GM23338 (cell line): ENCODE results near the gene JAKMIP2. TPM values are rescaled to one million over a fixed set of nuclear protein-coding genes. Genes with fewer than 3 reads are reported as not detected.

Experiments used
- ATAC-seq: fragments of 200-7000 bp; cut with Tn5 transposase; 3 replicates; pipeline ENCODE4 v1.9.1; 2020
- DNase-seq: peaks from one replicate; pipeline ENCODE4 v3.0.0-alpha.2; 2015; ENCODE audit warnings: low spot score
- H2AFZ ChIP-seq: fragments of 200-600 bp; sonication (generic); 2 replicates; pipeline ENCODE4 v1.8.0; 2016; ENCODE audit warnings: antibody characterized with exemption, mild to moderate bottlenecking, moderate library complexity
- H3F3A ChIP-seq: fragments of 200-600 bp; sonication (generic); replicated peaks from 2 replicates; pipeline ENCODE4 v1.8.0; 2017; ENCODE audit warnings: antibody characterized with exemption, mixed run types, low read depth
- H3K27ac ChIP-seq: fragments of 200-600 bp; sonication (generic); 2 replicates; pipeline ENCODE4 v1.6.1; 2016; ENCODE audit warnings: low read depth
- H3K27me3 ChIP-seq: fragments of 200-600 bp; sonication (generic); 2 replicates; pipeline ENCODE4 v1.8.0; 2016; ENCODE audit warnings: mild to moderate bottlenecking, mixed run types, moderate library complexity; ENCODE audit not compliant: insufficient read depth
- H3K36me3 ChIP-seq: fragments of 200-600 bp; sonication (generic); 2 replicates; pipeline ENCODE4 v1.8.0; 2016; ENCODE audit warnings: mild to moderate bottlenecking; ENCODE audit not compliant: insufficient read depth
- H3K4me1 ChIP-seq: fragments of 200-600 bp; sonication (generic); 2 replicates; pipeline ENCODE4 v1.8.0; 2016; ENCODE audit warnings: mild to moderate bottlenecking, moderate library complexity; ENCODE audit not compliant: insufficient read depth
- H3K4me2 ChIP-seq: fragments of 200-600 bp; sonication (generic); 2 replicates; pipeline ENCODE4 v1.7.1; 2017; ENCODE audit warnings: mixed run types
- H3K4me3 ChIP-seq: fragments of 200-600 bp; sonication (generic); 2 replicates; pipeline ENCODE4 v1.6.1; 2016; ENCODE audit warnings: mixed run types
- H3K79me2 ChIP-seq: fragments of 200-600 bp; sonication (generic); replicated peaks from 2 replicates; pipeline ENCODE4 v1.8.0; 2017; ENCODE audit warnings: mild to moderate bottlenecking; ENCODE audit not compliant: insufficient read depth
- H3K9me2 ChIP-seq: fragments of 200-600 bp; sonication (generic); 2 replicates; pipeline ENCODE4 v1.8.0; 2017; ENCODE audit not compliant: insufficient read depth
- H4K20me1 ChIP-seq: fragments of 200-600 bp; sonication (generic); replicated peaks from 2 replicates; pipeline ENCODE4 v1.8.0; 2017; ENCODE audit warnings: mild to moderate bottlenecking; ENCODE audit not compliant: insufficient read depth
- H3K27ac Mint-ChIP-seq: 2 replicates; pipeline ENCODE4 v1.8.0; 2020; ENCODE audit warnings: inconsistent platforms, mild to moderate bottlenecking, moderate library complexity, mixed read lengths
- H3K27me3 Mint-ChIP-seq: 3 replicates; pipeline ENCODE4 v1.8.0; 2022; ENCODE audit warnings: low read depth, mild to moderate bottlenecking, moderate library complexity, mixed read lengths, inconsistent platforms; ENCODE audit not compliant: insufficient read depth, poor library complexity
- H3K36me3 Mint-ChIP-seq: 3 replicates; pipeline ENCODE4 v1.8.0; 2021; ENCODE audit warnings: low read depth, mild to moderate bottlenecking, inconsistent platforms, moderate library complexity, mixed read lengths
- H3K4me1 Mint-ChIP-seq: 3 replicates; pipeline ENCODE4 v1.8.0; 2020; ENCODE audit warnings: mild to moderate bottlenecking, inconsistent platforms, mixed read lengths
- H3K4me3 Mint-ChIP-seq: 3 replicates; pipeline ENCODE4 v1.8.0; 2021; ENCODE audit warnings: moderate library complexity, mild to moderate bottlenecking, inconsistent platforms, mixed read lengths
- H3K9me3 Mint-ChIP-seq: 3 replicates; pipeline ENCODE4 v1.8.0; 2020; ENCODE audit warnings: moderate library complexity, mild to moderate bottlenecking, inconsistent platforms, mixed read lengths
- CREB1 ChIP-seq: fragments of 250-450 bp; sonication (Bioruptor Pico); IDR thresholded peaks from 2 replicates; pipeline ENCODE4 v1.5.0; 2020; ENCODE audit warnings: low read depth, mild to moderate bottlenecking, moderate library complexity
- CTCF ChIP-seq, 2 experiments: fragments of 200-600 bp in 1 of 2; sonication (generic) in 1 of 2; conservative IDR thresholded peaks; 2 replicates each; pipeline versions ENCODE4 v1.5.1 to v1.6.1; 2016 to 2017; ENCODE audit warnings: antibody characterized with exemption in 2 of 2, low read depth in 2 of 2, mild to moderate bottlenecking in 2 of 2, moderate library complexity in 1 of 2
- EZH2 ChIP-seq: fragments of 200-600 bp; sonication (generic); IDR thresholded peaks from one replicate; pipeline ENCODE4 v1.8.0; 2017; ENCODE audit warnings: antibody characterized with exemption, mild to moderate bottlenecking, low read depth; ENCODE audit not compliant: unreplicated experiment
- EZH2phosphoT487 ChIP-seq: fragments of 200-600 bp; sonication (generic); IDR thresholded peaks from one replicate; pipeline ENCODE4 v1.8.1; 2018; ENCODE audit warnings: antibody characterized with exemption; ENCODE audit not compliant: unreplicated experiment
- JUNB ChIP-seq: IDR thresholded peaks from one replicate; pipeline ENCODE4 v1.6.1; 2016; ENCODE audit warnings: antibody characterized with exemption; ENCODE audit not compliant: unreplicated experiment
- NANOG ChIP-seq: IDR thresholded peaks from 2 replicates; pipeline ENCODE4 v1.6.1; 2016; ENCODE audit warnings: antibody characterized with exemption, borderline replicate concordance
- STAT1 ChIP-seq: IDR thresholded peaks from one replicate; pipeline ENCODE4 v1.6.1; 2016; ENCODE audit warnings: antibody characterized with exemption; ENCODE audit not compliant: unreplicated experiment
- ZNF114 ChIP-seq: fragments of 250-450 bp; sonication (Bioruptor Pico); IDR thresholded peaks from 2 replicates; pipeline ENCODE4 v1.5.0; 2020; ENCODE audit warnings: mild to moderate bottlenecking, moderate library complexity
- ZNF331 ChIP-seq: fragments of 250-450 bp; sonication (Bioruptor Pico); IDR thresholded peaks from 2 replicates; pipeline ENCODE4 v1.5.0; 2020; ENCODE audit warnings: low read depth, mild to moderate bottlenecking, moderate library complexity
- polyA plus RNA-seq: library from polyadenylated mRNA; unstranded; fragments of >200 nt; fragmentation: Nextera tagmentation; extraction: Ambion mirVana; gene quantifications from 2 replicates; pipeline ENCODE4 v1.2.1, GENCODE V29; 2016
- total RNA-seq: library from RNA; depleted of rRNA; stranded (reverse); fragments of >200 nt; shearing (Covaris generic); gene quantifications from 2 replicates; pipeline ENCODE4 v1.2.3, GENCODE V29; 2014
- TF ChIP-seq, protein P1 (sequence below): IDR thresholded peaks from one replicate; pipeline ENCODE4 v1.6.1; 2018; ENCODE audit warnings: antibody characterized with exemption; ENCODE audit not compliant: unreplicated experiment
- TF ChIP-seq, protein P2 (sequence below): IDR thresholded peaks from 2 replicates; pipeline ENCODE4 v1.6.1; 2016; ENCODE audit warnings: antibody characterized with exemption
- TF ChIP-seq, protein P3 (sequence below): fragments of 250-450 bp; sonication (Bioruptor Pico); IDR thresholded peaks from 2 replicates; pipeline ENCODE4 v1.5.0; 2020; ENCODE audit warnings: mild to moderate bottlenecking, moderate library complexity

Gene JAKMIP2
- total and polyA plus RNA-seq, 2 experiments from 2014 or later = 20.5 to 27.2 TPM

- H3K4me2 ChIP-seq = no peak overlapping the region
- Mint-ChIP-seq H3K27me3 (no peaks in the 10 kb centered on the region), H3K4me1 (peaks cover 26% of the 10 kb centered on the region; the same call in 2 of the 3 replicates), H3K9me3 (no peaks in the 10 kb centered on the region), H3K4me3 (no peak overlapping the region), H3K27ac (no peak overlapping the region), H3K36me3 (no peaks in the 10 kb centered on the region)
- H3K4me3 ChIP-seq = no peak overlapping the region
- H3K27ac ChIP-seq = no peak overlapping the region
- no peaks in the 10 kb centered on the region for H3K27me3 ChIP-seq
- no peaks in the 10 kb centered on the region for H3K36me3 ChIP-seq
- no peaks in the 10 kb centered on the region for H3K4me1 ChIP-seq
- ATAC-seq (no peak), DNase-seq (no peak)
- TF ChIP-seq EZH2phosphoT487 = no peak
- TF ChIP-seq, protein P1, sequence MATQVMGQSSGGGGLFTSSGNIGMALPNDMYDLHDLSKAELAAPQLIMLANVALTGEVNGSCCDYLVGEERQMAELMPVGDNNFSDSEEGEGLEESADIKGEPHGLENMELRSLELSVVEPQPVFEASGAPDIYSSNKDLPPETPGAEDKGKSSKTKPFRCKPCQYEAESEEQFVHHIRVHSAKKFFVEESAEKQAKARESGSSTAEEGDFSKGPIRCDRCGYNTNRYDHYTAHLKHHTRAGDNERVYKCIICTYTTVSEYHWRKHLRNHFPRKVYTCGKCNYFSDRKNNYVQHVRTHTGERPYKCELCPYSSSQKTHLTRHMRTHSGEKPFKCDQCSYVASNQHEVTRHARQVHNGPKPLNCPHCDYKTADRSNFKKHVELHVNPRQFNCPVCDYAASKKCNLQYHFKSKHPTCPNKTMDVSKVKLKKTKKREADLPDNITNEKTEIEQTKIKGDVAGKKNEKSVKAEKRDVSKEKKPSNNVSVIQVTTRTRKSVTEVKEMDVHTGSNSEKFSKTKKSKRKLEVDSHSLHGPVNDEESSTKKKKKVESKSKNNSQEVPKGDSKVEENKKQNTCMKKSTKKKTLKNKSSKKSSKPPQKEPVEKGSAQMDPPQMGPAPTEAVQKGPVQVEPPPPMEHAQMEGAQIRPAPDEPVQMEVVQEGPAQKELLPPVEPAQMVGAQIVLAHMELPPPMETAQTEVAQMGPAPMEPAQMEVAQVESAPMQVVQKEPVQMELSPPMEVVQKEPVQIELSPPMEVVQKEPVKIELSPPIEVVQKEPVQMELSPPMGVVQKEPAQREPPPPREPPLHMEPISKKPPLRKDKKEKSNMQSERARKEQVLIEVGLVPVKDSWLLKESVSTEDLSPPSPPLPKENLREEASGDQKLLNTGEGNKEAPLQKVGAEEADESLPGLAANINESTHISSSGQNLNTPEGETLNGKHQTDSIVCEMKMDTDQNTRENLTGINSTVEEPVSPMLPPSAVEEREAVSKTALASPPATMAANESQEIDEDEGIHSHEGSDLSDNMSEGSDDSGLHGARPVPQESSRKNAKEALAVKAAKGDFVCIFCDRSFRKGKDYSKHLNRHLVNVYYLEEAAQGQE = no peak
- TF ChIP-seq, protein P2, sequence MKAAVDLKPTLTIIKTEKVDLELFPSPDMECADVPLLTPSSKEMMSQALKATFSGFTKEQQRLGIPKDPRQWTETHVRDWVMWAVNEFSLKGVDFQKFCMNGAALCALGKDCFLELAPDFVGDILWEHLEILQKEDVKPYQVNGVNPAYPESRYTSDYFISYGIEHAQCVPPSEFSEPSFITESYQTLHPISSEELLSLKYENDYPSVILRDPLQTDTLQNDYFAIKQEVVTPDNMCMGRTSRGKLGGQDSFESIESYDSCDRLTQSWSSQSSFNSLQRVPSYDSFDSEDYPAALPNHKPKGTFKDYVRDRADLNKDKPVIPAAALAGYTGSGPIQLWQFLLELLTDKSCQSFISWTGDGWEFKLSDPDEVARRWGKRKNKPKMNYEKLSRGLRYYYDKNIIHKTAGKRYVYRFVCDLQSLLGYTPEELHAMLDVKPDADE = no peak
- no peak for TF ChIP-seq ZNF331 (CRISPR knock-in tag)
- TF ChIP-seq JUNB = no peak
- no peak for TF ChIP-seq CREB1 (CRISPR knock-in tag)
- TF ChIP-seq, protein P3, sequence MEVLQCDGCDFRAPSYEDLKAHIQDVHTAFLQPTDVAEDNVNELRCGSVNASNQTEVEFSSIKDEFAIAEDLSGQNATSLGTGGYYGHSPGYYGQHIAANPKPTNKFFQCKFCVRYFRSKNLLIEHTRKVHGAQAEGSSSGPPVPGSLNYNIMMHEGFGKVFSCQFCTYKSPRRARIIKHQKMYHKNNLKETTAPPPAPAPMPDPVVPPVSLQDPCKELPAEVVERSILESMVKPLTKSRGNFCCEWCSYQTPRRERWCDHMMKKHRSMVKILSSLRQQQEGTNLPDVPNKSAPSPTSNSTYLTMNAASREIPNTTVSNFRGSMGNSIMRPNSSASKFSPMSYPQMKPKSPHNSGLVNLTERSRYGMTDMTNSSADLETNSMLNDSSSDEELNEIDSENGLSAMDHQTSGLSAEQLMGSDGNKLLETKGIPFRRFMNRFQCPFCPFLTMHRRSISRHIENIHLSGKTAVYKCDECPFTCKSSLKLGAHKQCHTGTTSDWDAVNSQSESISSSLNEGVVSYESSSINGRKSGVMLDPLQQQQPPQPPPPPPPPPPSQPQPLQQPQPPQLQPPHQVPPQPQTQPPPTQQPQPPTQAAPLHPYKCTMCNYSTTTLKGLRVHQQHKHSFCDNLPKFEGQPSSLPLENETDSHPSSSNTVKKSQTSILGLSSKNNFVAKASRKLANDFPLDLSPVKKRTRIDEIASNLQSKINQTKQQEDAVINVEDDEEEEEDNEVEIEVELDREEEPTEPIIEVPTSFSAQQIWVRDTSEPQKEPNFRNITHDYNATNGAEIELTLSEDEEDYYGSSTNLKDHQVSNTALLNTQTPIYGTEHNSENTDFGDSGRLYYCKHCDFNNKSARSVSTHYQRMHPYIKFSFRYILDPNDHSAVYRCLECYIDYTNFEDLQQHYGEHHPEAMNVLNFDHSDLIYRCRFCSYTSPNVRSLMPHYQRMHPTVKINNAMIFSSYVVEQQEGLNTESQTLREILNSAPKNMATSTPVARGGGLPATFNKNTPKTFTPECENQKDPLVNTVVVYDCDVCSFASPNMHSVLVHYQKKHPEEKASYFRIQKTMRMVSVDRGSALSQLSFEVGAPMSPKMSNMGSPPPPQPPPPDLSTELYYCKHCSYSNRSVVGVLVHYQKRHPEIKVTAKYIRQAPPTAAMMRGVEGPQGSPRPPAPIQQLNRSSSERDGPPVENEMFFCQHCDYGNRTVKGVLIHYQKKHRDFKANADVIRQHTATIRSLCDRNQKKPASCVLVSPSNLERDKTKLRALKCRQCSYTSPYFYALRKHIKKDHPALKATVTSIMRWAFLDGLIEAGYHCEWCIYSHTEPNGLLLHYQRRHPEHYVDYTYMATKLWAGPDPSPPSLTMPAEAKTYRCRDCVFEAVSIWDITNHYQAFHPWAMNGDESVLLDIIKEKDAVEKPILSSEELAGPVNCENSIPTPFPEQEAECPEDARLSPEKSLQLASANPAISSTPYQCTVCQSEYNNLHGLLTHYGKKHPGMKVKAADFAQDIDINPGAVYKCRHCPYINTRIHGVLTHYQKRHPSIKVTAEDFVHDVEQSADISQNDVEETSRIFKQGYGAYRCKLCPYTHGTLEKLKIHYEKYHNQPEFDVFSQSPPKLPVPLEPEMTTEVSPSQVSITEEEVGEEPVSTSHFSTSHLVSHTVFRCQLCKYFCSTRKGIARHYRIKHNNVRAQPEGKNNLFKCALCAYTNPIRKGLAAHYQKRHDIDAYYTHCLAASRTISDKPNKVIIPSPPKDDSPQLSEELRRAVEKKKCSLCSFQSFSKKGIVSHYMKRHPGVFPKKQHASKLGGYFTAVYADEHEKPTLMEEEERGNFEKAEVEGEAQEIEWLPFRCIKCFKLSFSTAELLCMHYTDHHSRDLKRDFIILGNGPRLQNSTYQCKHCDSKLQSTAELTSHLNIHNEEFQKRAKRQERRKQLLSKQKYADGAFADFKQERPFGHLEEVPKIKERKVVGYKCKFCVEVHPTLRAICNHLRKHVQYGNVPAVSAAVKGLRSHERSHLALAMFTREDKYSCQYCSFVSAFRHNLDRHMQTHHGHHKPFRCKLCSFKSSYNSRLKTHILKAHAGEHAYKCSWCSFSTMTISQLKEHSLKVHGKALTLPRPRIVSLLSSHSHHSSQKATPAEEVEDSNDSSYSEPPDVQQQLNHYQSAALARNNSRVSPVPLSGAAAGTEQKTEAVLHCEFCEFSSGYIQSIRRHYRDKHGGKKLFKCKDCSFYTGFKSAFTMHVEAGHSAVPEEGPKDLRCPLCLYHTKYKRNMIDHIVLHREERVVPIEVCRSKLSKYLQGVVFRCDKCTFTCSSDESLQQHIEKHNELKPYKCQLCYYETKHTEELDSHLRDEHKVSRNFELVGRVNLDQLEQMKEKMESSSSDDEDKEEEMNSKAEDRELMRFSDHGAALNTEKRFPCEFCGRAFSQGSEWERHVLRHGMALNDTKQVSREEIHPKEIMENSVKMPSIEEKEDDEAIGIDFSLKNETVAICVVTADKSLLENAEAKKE = no peak
- no peak for TF ChIP-seq ZNF114 (CRISPR knock-in tag)
- TF ChIP-seq STAT1 = no peak
- TF ChIP-seq EZH2 = no peak
- no peak for TF ChIP-seq NANOG
- no peak for TF ChIP-seq CTCF (conservative IDR thresholded peaks at IDR 0.05; ENCODE audit: low read depth in 2 of 2)
- H3K9me2 ChIP-seq = no peaks in the 10 kb centered on the region
- no peaks in the 10 kb centered on the region for H4K20me1 ChIP-seq
- no peak overlapping the region for H2AFZ ChIP-seq
- H3K79me2 ChIP-seq = 0 out of 2 replicates have a peak, but pooled peaks cover 9% of the 10 kb centered on the region
- no peaks in the 10 kb centered on the region for H3F3A ChIP-seq
Observed at GRCh38 chr5:147711019-147711418, 71.5 kb downstream of the JAKMIP2 start.
